Measurements from ENCODE around the gene CPNE4. TPM values are rescaled to one million over a fixed set of nuclear protein-coding genes. Genes with fewer than 3 reads are reported as not detected.

Gene CPNE4
- total RNA-seq (2022; extraction: Qiagen RNA extraction; ENCODE audit: low read depth), result 4.2 to 7.7 TPM (median 6.2 TPM) in 5 replicates

GRCh38 chr3:132034486-132035464 lies at the start of gene CPNE4:
TSS of gene CPNE4 (minus strand) at chr3:132035014.

GRCh38 chr3:131502530-131503319 lies 532.1 kb downstream of the CPNE4 start, which contains the start of gene MRPL3:
TSS of gene MRPL3 (minus strand) at chr3:131502971. CDS start at chr3:131502821, 150 bp downstream.

